HUES6 (cell line): ENCODE data around the gene GNG12.

Experiments
- H3K27ac ChIP-seq: 2 replicates; pipeline ENCODE4 v1.7.0; 2013; ENCODE audit warnings: low read depth, mild to moderate bottlenecking, low read length, inconsistent platforms
- H3K27me3 ChIP-seq: 2 replicates; pipeline ENCODE4 v1.6.1; 2013; ENCODE audit warnings: low read length; ENCODE audit not compliant: control insufficient read depth, insufficient read depth
- H3K36me3 ChIP-seq: 2 replicates; pipeline ENCODE4 v1.6.1; 2013; ENCODE audit warnings: low read length; ENCODE audit not compliant: control insufficient read depth, insufficient read depth
- H3K4me1 ChIP-seq: 2 replicates; pipeline ENCODE4 v1.6.1; 2013; ENCODE audit warnings: low read length; ENCODE audit not compliant: control insufficient read depth, insufficient read depth
- H3K4me3 ChIP-seq: 2 replicates; pipeline ENCODE4 v1.5.1; 2013; ENCODE audit warnings: low read depth, low read length
- H3K9ac ChIP-seq: one replicate; pipeline ENCODE4 v1.6.1; 2013; ENCODE audit warnings: mild to moderate bottlenecking, low read length
- H3K9me3 ChIP-seq: 2 replicates; pipeline ENCODE4 v1.6.1; 2013; ENCODE audit warnings: low read depth, low read length; ENCODE audit not compliant: control insufficient read depth, insufficient read depth

The GNG12 gene

DNA sequence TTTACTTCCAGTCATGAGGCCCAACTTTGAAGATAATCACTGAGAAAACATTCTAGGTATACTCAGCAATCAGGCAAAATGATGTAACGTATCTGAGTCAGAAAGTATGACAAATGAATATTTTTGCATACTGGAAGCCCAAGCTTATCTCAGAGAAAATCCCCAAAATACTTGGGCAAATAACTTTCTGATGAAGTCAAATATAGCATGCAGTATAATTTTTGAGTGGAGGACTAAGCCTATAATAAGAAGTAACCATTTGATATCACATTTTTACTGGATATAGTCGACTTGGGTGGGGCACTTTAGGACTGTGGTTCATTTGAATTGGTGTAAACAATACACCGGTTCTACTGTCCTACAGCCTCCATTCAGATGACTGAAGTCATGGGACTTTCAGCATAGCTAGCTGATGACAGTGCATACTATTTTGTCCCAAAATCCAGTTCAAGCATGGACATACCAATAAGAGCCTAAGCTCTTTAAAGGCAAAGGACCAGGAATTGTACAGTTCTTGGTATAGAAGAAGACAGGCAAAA, 150.5 kb downstream of the GNG12 start:
- H3K4me1 ChIP-seq: peaks cover 15% of the 10 kb centered on the region
- no peak overlapping the region for H3K4me3 ChIP-seq
- H3K36me3 ChIP-seq: peaks cover 16% of the 10 kb centered on the region
- H3K9me3 ChIP-seq: no peaks in the 10 kb centered on the region
- no peak overlapping the region for H3K27ac ChIP-seq
- H3K9ac ChIP-seq: no peak overlapping the region
- no peaks in the 10 kb centered on the region for H3K27me3 ChIP-seq

DNA sequence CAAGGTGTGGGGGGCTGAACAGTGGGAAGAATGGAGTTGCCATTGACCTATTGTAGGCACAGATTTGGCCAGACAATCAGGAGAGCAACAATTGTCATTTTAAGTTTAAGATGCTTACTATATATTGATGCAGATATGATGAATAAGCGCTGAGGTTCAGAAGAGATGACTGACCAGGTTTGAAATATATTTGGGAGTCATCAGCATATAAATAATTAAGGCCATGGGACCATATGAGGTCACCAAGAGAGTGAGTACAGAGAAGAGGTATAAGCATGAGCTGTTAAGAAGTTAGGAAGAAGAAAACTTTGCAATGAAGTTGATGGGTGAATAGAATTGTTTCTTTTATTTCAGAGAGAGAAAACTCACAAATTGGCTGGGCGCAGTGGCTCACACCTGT, 152.8 kb downstream of the GNG12 start:
- Histone ChIP-seq H3K27ac (no peak overlapping the region), H3K9me3 (no peaks in the 10 kb centered on the region), H3K4me3 (no peak overlapping the region), H3K27me3 (no peaks in the 10 kb centered on the region), H3K4me1 (peaks cover 15% of the 10 kb centered on the region), H3K9ac (no peak overlapping the region), H3K36me3 (no peaks in the 10 kb centered on the region)

DNA sequence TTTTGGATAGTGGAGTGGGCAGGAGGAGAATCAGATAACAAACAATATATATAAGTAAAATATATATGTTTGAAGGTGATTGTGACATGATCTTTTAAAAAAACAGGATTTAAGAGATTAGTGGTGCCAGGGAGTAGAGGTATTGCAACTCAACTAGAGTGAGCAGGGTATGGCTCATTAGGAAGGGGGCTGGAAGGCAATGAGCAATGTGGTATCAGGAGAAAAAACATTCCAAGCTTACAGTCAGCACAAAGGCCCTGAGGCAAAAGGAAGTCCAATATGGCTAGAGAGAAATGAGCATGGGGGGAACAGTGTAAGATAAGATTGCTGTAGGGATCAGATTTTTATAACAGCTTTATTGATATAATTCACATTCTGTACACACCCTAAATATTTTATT, 153.6 kb downstream of the GNG12 start:
- H3K36me3 ChIP-seq: no peaks in the 10 kb centered on the region
- no peaks in the 10 kb centered on the region for H3K27me3 ChIP-seq
- no peak overlapping the region for H3K27ac ChIP-seq
- no peak overlapping the region for H3K4me3 ChIP-seq
- peaks cover 17% of the 10 kb centered on the region for H3K4me1 ChIP-seq
- no peaks in the 10 kb centered on the region for H3K9me3 ChIP-seq
- H3K9ac ChIP-seq: no peak overlapping the region

DNA sequence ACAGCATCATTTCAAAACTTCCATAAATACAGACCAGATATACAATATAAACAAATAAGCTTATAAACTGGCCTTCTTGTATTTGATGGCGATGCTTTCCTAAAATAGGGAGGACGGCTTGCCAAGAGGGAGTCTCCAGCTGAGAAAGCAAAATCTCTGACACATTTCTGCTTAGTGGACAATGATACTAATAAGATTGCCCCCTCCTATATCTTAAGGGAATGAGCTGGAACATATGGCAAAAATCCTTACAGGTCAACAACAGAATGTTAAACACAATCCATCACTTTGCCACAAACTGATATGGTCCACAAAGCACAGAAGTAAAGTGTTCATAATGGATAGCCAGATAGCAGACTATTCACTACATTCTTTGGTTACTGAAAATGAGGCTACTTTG, 155.3 kb downstream of the GNG12 start:
- Histone ChIP-seq H3K36me3 (no peaks in the 10 kb centered on the region), H3K27ac (no peak overlapping the region), H3K4me1 (peaks cover 14% of the 10 kb centered on the region; the same call in 1 of the 2 replicates), H3K9ac (no peak overlapping the region), H3K27me3 (no peaks in the 10 kb centered on the region), H3K4me3 (no peak overlapping the region), H3K9me3 (no peaks in the 10 kb centered on the region)

DNA sequence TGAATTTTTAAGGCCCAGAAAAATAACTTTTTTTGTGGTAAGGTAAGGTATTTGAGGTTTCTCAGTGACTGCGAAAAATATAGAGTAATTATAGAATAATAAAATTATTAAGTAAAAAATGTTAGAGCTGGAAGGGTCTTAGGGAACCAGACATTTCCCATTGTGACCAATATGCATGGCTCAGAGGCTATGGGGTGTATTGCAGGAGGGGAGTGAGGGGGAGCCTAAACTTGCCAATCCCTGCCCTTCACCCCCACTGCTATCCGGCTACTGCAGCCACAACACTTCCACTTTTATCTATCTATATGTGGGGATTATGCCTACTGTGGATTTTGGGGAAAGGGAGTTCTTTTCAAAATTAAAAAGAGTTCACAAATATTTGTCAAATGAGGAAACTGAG, 155.9 kb downstream of the GNG12 start:
- Histone ChIP-seq H3K27ac (no peak overlapping the region), H3K4me3 (no peak overlapping the region), H3K4me1 (peaks cover 14% of the 10 kb centered on the region; the same call in 1 of the 2 replicates), H3K9ac (no peak overlapping the region), H3K9me3 (no peaks in the 10 kb centered on the region), H3K36me3 (no peaks in the 10 kb centered on the region), H3K27me3 (no peaks in the 10 kb centered on the region)

DNA sequence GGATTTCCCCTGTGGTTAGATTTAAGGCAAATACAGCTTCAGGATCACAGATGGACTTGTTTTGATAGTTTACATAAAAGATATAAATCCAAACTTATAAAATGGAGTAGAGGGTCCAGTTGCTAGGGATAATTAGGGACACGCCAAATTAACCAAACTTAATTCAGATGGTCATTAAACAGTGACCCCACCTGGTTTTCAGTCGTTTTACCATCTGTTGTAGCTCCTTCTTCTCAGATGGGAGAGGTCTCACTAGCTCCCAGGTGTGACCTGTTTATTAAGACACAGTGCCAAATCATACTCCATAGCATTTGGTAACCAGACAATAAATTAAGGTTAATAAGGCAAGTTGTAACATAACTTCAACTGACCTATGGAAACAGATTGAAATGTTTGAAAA, 156.3 kb downstream of the GNG12 start:
- Histone ChIP-seq H3K4me1 (peaks cover 14% of the 10 kb centered on the region; the same call in 1 of the 2 replicates), H3K4me3 (no peak overlapping the region), H3K36me3 (no peaks in the 10 kb centered on the region), H3K9me3 (no peaks in the 10 kb centered on the region), H3K27ac (no peak overlapping the region), H3K9ac (no peak overlapping the region), H3K27me3 (no peaks in the 10 kb centered on the region)

DNA sequence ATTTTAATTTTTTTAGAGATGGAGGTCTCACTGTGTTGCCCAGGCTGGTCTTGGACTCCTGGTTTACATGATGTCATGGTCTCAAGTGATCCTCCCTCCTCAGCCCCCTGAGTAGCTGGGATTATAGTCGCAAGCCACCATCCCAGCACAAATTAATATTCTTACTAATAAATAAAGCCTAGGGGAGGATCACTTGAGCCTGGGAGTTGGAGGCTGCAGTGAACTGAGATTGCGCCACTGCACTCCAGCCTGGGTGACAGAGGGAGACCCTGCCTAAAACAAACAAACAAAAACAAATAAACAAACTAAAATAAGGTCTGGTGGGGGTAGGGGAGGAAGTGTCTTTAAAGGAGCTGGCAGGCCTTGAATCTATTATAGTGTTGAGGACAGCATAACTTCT, 157.0 kb downstream of the GNG12 start:
- Histone ChIP-seq H3K27me3 (no peaks in the 10 kb centered on the region), H3K9ac (no peak overlapping the region), H3K4me1 (peaks cover 14% of the 10 kb centered on the region; the same call in 1 of the 2 replicates), H3K9me3 (no peaks in the 10 kb centered on the region), H3K36me3 (no peaks in the 10 kb centered on the region), H3K27ac (no peak overlapping the region), H3K4me3 (no peak overlapping the region)

DNA sequence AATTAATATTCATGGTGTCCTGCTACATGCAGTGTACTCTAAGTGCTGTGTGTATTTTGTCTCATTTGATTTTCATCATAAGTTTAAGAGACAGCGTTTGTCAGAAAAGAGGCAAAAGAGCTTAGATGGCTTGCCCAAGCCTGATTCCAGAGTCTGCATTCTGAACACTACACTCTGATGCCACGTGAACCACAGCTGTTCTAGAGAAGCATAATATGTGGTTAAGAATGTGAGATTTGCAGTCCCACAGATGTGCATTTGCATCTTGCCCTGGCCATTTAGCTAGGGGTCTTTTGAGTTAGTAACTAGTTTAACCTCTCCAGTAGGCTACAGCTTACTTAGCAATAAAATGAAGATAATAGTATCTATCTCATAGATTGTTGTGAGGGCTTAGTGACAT, 157.5 kb downstream of the GNG12 start:
- Histone ChIP-seq H3K27ac (no peak overlapping the region), H3K4me1 (peaks cover 14% of the 10 kb centered on the region; the same call in 1 of the 2 replicates), H3K9ac (no peak overlapping the region), H3K27me3 (no peaks in the 10 kb centered on the region), H3K36me3 (no peaks in the 10 kb centered on the region), H3K4me3 (no peak overlapping the region), H3K9me3 (no peaks in the 10 kb centered on the region)

DNA sequence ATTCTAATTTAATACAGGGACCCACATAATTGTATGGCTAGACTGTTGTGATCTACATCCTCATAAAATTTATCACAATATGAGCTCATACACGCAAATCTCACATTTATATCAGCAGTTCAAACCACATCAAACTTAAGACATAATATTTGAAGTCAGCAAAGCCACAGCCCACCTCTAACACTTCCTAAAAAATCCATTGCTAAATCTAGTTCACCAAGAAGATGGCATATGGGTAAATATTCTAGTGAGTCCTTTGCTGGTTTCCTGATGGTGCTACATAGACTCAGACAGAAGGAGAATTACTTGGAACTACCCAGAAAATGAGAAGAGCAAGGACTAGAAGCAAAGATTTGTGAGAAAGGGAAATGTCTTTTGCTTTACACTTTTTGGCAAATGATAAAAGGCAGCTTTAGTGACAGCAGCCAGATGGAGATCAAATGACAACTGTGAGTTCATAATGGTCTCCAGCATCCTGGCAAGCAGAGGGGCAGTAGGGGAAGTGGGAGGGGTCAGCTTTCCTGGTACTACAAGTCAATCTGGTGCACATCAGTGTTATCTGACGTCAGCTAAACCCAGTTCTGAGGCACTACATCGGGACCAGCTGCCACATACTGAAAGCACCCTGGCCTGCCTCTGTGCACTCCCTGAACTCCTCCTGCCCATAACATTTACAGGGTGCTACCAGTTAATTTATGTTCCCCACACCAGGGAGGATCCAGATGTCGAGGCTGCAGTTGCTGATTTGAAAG, 158.8 kb downstream of the GNG12 start:
- H3K4me1 ChIP-seq: peaks cover 14% of the 10 kb centered on the region; the same call in 1 of the 2 replicates
- no peaks in the 10 kb centered on the region for H3K9me3 ChIP-seq
- H3K27ac ChIP-seq: no peak overlapping the region
- no peaks in the 10 kb centered on the region for H3K27me3 ChIP-seq
- H3K36me3 ChIP-seq: no peaks in the 10 kb centered on the region
- no peak overlapping the region for H3K4me3 ChIP-seq
- no peak overlapping the region for H3K9ac ChIP-seq

DNA sequence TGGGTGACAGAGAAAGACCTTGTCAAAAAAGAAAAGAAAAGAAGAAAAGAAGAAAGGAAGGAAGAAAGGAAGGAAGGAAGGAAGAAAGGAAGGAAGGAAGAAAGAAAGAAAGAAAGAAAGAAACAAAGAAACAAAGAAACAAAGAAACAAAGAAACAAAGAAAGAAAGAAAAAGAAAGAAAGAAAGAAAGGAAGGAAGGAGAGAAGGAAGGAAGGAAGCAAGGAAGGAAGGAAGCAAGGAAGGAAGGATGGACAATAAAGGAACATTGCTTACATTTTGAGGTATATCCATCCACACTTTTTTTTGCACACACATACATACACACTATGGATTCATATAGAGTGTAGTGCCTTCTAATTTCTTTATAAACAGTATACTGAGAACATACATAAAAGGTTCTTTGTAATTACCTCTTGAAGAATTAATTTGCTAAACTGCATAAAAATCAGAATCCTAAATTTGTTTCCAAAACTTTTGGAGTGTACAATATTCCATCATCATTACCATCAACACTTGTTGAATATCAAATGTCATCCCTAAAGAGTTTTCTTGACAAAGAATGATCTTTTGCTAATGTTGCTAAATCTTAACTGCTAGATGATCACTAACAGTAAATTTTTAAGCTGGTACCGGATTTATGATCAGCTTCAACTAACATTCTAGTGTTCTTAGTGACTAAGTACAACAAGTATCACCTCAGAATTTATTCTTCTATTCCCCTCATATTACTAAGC, 159.6 kb downstream of the GNG12 start:
- Histone ChIP-seq H3K27ac (no peak overlapping the region), H3K9me3 (no peaks in the 10 kb centered on the region), H3K36me3 (no peaks in the 10 kb centered on the region), H3K9ac (no peak overlapping the region), H3K4me3 (no peak overlapping the region), H3K4me1 (peaks cover 14% of the 10 kb centered on the region; the same call in 1 of the 2 replicates), H3K27me3 (no peaks in the 10 kb centered on the region)

DNA sequence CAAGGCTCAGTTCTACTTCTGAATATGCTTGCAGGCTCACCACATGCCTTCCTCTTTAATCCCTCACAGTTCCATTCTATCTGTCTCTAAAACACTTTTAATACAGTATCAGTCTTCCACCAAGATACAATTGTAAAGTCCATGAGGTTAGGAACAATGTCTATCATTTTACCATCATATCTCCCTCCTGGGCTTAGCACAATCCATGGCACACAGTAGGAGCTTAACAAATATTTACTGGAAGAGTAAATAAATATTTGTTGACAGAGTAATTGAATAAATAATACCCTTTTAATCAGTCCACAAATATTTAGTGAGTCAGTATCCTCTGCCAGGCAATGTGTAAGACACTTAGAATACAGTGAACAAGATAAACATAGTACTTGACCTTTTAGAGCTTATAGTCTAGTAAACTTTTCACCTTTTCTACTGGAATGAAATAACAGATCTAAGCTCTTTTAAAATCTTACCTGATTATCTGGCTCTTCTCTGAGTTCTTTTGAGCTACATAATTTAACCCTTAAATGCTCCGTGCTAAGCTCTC, 160.9 kb downstream of the GNG12 start:
- no peaks in the 10 kb centered on the region for H3K27me3 ChIP-seq
- H3K27ac ChIP-seq: no peak overlapping the region
- H3K9ac ChIP-seq: no peak overlapping the region
- H3K4me1 ChIP-seq: peaks cover 14% of the 10 kb centered on the region; the same call in 1 of the 2 replicates
- no peaks in the 10 kb centered on the region for H3K36me3 ChIP-seq
- no peaks in the 10 kb centered on the region for H3K9me3 ChIP-seq
- H3K4me3 ChIP-seq: no peak overlapping the region
